ENCODE measurements around the gene TBL1X.

GRCh38 chrX:9431281-9431680 is 33.6 kb upstream of the TBL1X start:
- TF ChIP-seq CTCF (IDR thresholded peaks at IDR 0.05; ENCODE audit: low read depth, low read length) (no peak), POLR2A (IDR thresholded peaks at IDR 0.05; ENCODE audit: extremely low read depth, insufficient read length) (no peak), MAX (IDR thresholded peaks at IDR 0.05; ENCODE audit: low read depth, low read length) (no peak)

Measured in NB4 (cell line).